GM19395 (cell line): Measurements from ENCODE around the gene COP1.
A peak's percentile ranks its signal among the peaks of the same experiment; 100 is the strongest.
"Not testable (repeated sequence)": the region's sequence is repeated elsewhere in the genome, so short reads cannot be mapped to it uniquely, and the experiment has no call there.

Source experiments
- ATAC-seq: cut with Tn5 transposase; IDR thresholded peaks from one replicate; pipeline ENCODE4 v1.9.1; 2021; ENCODE audit warnings: mild to moderate bottlenecking, moderate library complexity; ENCODE audit not compliant: unreplicated experiment

The COP1 gene

DNA sequence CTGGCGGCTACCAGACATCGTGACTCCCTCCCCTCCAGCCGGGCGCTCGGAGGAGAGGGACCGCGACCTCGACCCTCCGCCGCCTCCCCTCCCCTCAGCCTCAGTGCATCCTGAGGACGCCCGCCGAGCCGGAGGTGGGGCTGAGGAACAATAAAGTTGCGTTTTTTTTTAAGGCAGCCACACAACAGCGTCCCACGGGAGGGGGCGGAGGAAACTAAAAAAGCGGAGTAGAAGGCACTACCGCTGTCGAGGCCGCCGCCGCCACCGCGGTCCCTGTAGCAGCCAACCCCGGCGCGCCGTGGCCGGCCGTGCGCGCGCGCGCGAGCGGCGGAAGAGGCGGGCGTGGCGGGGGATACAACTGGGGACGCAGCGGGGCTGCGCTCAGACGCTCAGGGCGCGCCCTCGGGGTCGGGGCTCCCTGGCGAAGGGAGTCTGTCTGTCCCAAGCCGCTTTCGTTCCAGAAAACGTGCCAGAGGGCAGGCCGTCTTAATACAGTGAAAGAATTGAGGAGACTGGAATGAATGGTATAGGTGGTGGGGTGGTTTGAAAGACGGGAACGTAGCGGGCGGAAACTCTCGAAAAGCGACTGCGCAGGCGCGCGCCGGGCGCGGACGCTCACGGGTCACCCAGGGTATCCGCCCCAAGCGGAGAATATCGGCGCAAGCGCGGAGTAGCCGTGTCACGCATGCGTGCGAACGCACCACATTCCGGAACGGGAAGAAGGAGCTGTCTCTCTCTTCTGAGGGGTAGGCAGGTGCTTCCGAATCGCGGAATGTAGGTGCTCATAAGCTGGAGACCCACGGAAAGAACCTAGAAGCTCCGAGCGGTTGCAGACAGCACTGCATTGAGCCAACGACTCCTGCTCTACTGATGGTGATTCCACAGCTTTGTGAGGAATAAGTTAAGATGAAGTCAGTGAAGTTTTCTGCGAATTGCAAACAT, at the start of gene COP1:
Gene COP1 (minus strand): TSS at position 326 of the 942 bp plus-strand sequence. CDS start 308 bp downstream, at position 18.
- ATAC-seq = peak; percentile 83

- no peak for ATAC-seq
Measured at GRCh38 chr1:176252191-176252590, 45.1 kb upstream of the COP1 start.

DNA sequence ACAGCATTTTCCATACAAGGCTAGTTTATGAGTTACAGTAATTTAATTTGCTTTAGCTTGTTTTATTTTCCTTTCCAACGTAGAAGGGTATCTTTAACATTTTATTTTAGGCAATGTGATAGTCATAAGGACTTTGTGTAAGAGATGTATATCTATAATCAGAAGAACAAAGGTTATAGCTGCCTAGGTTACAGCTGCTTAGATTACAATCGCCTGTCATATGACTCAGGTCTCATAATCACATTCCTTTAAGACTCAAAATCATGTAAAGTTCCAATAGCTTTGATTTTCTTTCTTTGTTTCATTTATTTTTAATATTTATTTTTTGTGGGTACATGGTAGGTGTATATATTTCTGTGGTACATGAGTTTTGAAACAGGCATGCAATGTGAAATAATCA, 37.8 kb upstream of the COP1 start:
- ATAC-seq = no peak

DNA sequence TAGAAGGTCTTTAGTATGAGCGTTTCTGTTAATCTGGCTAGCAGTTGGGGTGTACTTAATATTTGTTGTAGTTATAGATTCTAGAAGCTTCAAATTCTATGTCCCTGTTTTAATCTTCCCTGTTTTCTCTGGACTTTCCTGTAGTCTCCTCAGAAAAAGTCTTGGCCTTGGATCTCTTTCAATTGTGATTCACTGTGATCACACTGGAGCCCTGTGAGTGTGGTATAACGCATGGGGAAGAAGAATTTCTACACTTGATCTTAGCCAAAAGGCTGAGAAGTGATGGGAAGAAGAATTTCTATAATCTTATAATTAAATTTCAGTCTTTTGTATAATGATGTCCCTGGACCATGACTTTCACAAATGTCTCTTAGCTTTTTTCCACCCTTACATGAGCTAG, 36.7 kb upstream of the COP1 start:
- ATAC-seq = no peak

- no peak for ATAC-seq
Measured at GRCh38 chr1:176241385-176242015, 34.4 kb upstream of the COP1 start.

- not testable (repeated sequence) for ATAC-seq
Measured at GRCh38 chr1:176233657-176234056, 26.6 kb upstream of the COP1 start.

DNA sequence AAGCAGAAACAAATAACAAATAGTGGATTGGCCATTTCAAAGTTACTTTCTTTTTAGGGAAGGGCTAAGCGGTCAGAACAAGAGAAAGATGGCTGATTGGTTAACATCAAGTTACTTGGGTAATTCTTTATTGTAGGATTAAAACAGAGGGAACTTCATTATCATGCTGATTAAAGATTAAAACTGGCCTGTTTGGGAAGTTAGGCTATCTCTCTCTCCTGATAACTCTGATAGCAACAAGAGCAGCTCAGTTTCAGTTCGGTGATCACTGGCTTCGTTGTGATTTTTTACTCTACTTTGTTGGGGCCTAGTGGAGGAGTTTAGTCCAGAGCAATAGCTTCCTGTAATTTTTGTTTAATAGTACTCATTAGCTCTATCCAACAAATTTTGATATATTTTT, 20.5 kb upstream of the COP1 start:
- ATAC-seq = no peak

GRCh38 chr1:176225911-176226310, 18.8 kb upstream of the COP1 start:
- ATAC-seq = no peak

DNA sequence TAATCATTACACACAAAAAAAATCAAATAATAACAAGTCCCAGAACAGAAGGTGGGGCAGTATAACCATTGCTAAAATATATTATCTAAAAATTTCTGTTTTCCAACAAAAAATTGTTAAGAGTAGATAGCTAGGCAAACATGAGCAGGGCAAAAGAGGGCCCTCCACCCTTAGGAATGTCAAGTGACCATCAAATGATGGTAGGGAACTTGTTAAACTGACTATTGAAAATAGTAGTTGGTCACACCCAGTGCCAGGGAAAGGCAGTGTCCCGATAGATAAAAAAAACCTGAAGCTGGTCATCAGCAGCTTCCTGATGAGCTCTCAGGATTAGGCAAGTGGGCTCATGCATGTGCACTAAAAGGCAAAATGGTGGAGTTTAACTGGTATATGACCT, 18.4 kb upstream of the COP1 start:
- ATAC-seq = no peak

- no peak for ATAC-seq
Measured at GRCh38 chr1:176222196-176222595, 15.1 kb upstream of the COP1 start.

DNA sequence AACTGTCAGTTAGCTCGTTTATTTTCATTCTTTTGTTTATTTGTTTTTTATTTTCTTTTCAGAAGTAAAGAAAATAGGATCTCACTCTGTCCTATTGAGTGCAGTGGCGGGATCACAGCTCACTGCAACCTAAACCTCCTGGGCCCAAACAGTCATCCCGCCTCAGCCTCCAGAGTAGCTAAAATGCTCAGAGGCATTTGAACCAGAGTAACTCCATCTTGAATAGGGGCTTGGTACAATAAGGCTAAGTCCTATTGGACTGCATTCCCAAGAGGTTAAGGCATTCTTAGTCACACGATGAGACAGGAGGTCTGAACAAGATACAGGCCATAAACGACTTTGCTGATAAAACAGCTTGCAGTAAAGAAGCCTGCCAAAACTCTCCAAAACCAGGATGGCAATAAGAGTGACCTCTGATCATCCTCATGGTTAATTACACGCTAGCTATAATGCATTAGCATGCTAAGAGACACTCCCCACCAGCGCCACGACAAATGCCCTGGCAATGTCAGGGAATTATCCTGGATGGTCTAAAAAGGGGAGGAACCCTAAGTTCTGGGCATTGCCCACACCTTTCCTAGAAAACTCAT, 13.1 kb upstream of the COP1 start:
- no peak for ATAC-seq

DNA sequence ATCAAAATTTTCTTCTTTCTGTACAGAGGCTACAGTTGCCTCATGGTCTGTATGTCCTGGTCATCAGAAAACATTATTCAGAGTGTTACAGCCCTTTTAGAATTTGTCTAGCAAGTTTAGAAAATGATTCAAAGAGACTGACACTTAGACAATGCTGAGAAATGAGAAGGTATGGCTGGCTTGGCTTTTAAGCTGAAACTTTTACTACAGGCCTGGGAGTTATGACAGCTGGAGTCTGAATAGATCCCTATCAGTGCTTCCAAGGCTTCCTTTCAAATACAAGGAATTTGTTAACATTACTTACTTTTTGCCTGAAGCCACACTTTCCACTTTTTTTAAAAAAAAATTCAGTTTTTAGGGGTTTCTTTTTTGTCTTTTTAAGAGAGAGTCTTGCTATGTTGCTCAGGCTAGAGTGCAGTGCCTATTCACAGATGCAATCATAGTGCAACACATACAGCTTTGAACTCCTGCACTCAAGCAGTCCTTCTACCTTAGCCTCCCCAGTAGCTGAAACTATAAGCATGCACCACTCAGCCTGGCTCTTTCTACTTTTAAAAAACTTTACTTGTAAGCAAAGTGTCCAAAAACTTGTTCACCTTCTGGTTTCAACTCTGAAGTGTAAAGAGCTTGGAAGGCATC, 10.5 kb upstream of the COP1 start:
- ATAC-seq = no peak

DNA sequence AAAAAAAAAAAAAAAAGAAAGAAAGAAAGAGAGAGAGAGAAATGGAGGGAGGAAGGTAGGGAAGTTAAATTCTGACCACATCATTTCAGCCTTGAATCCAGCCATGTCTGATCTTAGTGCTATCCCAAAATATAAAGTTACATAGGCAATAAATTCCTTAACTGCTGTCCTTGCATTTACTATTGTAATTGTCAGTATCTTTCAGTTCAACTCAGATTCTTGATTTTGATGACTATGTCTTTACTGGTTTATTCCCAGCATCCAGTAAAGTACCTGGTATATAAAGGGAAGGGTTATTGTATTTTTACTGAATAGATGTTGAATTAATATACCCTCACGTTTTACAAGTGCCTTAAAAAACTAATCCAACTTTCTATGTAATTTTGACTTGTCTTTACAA, 8.9 kb upstream of the COP1 start:
- ATAC-seq = no peak

GRCh38 chr1:176211396-176212165, 4.5 kb upstream of the COP1 start:
- no peak for ATAC-seq

GRCh38 chr1:176208034-176208433, 948 bp upstream of the COP1 start:
- no peak for ATAC-seq

GRCh38 chr1:176206006-176206960, 803 bp downstream of the COP1 start:
- peak; percentile 19 for ATAC-seq

GRCh38 chr1:176205332-176205914, 1.7 kb downstream of the COP1 start:
- no peak for ATAC-seq

- not testable (repeated sequence) for ATAC-seq
Measured at GRCh38 chr1:176204655-176205054, 2.4 kb downstream of the COP1 start.

GRCh38 chr1:176203735-176204134, 3.4 kb downstream of the COP1 start:
- ATAC-seq = no peak
